Esophagus muscularis mucosa (tissue), 4 donors: Measurements from ENCODE around the gene ABCG5.

Source experiments
- EP300 ChIP-seq: sonication (generic); formaldehyde crosslinking; IDR thresholded peaks from one replicate; pipeline ENCODE4 v1.6.1; 2017; ENCODE audit warnings: antibody characterized with exemption
- POLR2A ChIP-seq: fragments of 450-650 bp; IDR thresholded peaks from one replicate; pipeline ENCODE4 v1.6.1; 2017; ENCODE audit warnings: antibody characterized with exemption, moderate library complexity, mild to moderate bottlenecking, low read depth
- POLR2AphosphoS5 ChIP-seq, 2 donors: sonication (generic); formaldehyde crosslinking; IDR thresholded peaks; one replicate each; pipeline ENCODE4 v1.6.1; 2017; ENCODE audit warnings: antibody characterized with exemption in 2 of 2
- TF ChIP-seq, protein P1 (sequence below), 3 experiments: fragments of 200-600 bp in 2 of 3; fragments of 450-650 bp in 1 of 3; sonication (generic) in 2 of 3; IDR thresholded peaks; one replicate each; pipeline ENCODE4 v1.5.1; 2017 to 2019; ENCODE audit warnings: antibody characterized with exemption in 3 of 3, mild to moderate bottlenecking in 2 of 3, moderate library complexity in 1 of 3

- TF ChIP-seq, protein P1, sequence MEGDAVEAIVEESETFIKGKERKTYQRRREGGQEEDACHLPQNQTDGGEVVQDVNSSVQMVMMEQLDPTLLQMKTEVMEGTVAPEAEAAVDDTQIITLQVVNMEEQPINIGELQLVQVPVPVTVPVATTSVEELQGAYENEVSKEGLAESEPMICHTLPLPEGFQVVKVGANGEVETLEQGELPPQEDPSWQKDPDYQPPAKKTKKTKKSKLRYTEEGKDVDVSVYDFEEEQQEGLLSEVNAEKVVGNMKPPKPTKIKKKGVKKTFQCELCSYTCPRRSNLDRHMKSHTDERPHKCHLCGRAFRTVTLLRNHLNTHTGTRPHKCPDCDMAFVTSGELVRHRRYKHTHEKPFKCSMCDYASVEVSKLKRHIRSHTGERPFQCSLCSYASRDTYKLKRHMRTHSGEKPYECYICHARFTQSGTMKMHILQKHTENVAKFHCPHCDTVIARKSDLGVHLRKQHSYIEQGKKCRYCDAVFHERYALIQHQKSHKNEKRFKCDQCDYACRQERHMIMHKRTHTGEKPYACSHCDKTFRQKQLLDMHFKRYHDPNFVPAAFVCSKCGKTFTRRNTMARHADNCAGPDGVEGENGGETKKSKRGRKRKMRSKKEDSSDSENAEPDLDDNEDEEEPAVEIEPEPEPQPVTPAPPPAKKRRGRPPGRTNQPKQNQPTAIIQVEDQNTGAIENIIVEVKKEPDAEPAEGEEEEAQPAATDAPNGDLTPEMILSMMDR (IDR thresholded peaks at IDR 0.05) = no peak
- TF ChIP-seq POLR2A (no peak), POLR2AphosphoS5 (IDR thresholded peaks at IDR 0.05) (no peak), EP300 (no peak)
Observed at GRCh38 chr2:43764086-43764705, 74.4 kb downstream of the ABCG5 start.
